ENCODE measurements around the gene PLA2G4D.

Gene PLA2G4D

GRCh38 chr15:42078903-42079302, 15.5 kb downstream of the PLA2G4D start:
- Histone ChIP-seq H3K9me3 (ENCODE audit: control insufficient read depth in 5 of 5, low read length in 5 of 5) (no peaks in the 10 kb centered on the region), H3K27ac (ENCODE audit: low read depth, low read length) (no peak overlapping the region), H3K36me3 (ENCODE audit: control insufficient read depth in 5 of 5, insufficient read depth in 5 of 5, low read length in 5 of 5) (no peaks in the 10 kb centered on the region), H3K4me3 (ENCODE audit: low read depth in 1 of 5, low read length in 5 of 5) (no peak overlapping the region), H3K4me1 (ENCODE audit: control insufficient read depth in 5 of 5, insufficient read depth in 5 of 5, low read length in 5 of 5) (peaks cover 0 to 6% (median 0%) of the 10 kb centered on the region in 5 donors), H3K27me3 (ENCODE audit: control insufficient read depth in 5 of 5, insufficient read depth in 4 of 5, low read length in 5 of 5) (peaks cover 0 to 17% (median 8%) of the 10 kb centered on the region in 5 donors), H3K9ac (ENCODE audit: low read length in 5 of 5) (no peak overlapping the region)

DNA sequence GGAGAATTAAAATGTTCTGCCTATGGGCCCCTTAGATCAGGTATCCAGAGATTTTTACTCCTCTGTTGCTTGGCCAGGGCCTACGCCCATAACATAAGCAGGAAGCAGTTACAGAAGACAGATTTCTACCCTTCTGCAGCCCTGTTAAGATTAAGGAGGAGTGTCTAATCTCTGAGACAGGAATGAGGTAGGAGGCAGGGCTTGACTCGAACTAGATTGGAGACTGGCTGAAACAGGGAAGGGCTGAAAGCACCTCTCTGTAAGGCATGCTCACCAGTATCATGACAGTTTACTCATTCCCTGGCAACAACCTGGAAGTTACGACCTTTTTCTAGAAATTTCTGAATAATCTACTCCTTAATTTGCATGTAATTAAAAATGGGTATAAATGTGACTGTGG, 16.7 kb downstream of the PLA2G4D start:
- Histone ChIP-seq H3K4me3 (ENCODE audit: low read depth in 1 of 5, low read length in 5 of 5) (no peak overlapping the region), H3K9ac (ENCODE audit: low read length in 5 of 5) (no peak overlapping the region), H3K27me3 (ENCODE audit: control insufficient read depth in 5 of 5, insufficient read depth in 4 of 5, low read length in 5 of 5) (peaks cover 0 to 15% (median 8%) of the 10 kb centered on the region in 5 donors), H3K36me3 (ENCODE audit: control insufficient read depth in 5 of 5, insufficient read depth in 5 of 5, low read length in 5 of 5) (no peaks in the 10 kb centered on the region), H3K4me1 (ENCODE audit: control insufficient read depth in 5 of 5, insufficient read depth in 5 of 5, low read length in 5 of 5) (peaks cover 0 to 9% (median 0%) of the 10 kb centered on the region in 5 donors), H3K27ac (ENCODE audit: low read depth, low read length) (no peak overlapping the region), H3K9me3 (ENCODE audit: control insufficient read depth in 5 of 5, low read length in 5 of 5) (no peaks in the 10 kb centered on the region)

DNA sequence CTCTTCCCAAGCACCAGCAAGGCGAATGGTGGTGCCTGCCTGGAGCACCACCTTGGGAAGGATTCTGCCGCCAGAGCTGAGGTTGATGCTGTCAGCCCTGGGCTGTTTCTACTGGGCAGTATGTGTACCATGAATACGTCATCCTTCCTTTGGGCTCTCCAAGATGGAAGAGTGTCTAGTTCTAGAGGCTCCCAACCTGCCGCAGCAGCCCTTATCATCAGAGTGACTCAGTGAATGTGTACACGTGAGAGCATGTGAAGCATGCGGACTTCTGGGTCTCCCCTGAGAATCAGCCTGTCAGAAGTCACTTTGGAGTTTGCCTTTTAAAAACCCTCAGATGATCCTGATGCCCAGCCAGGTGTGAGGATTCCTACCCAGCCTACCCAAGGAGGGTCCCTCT, 20.9 kb downstream of the PLA2G4D start:
- Histone ChIP-seq H3K9ac (ENCODE audit: low read length in 5 of 5) (no peak overlapping the region), H3K9me3 (ENCODE audit: control insufficient read depth in 5 of 5, low read length in 5 of 5) (no peaks in the 10 kb centered on the region), H3K4me3 (ENCODE audit: low read depth in 1 of 5, low read length in 5 of 5) (no peak overlapping the region), H3K4me1 (ENCODE audit: control insufficient read depth in 5 of 5, insufficient read depth in 5 of 5, low read length in 5 of 5) (peaks cover 0 to 6% (median 0%) of the 10 kb centered on the region in 5 donors), H3K27me3 (ENCODE audit: control insufficient read depth in 5 of 5, insufficient read depth in 4 of 5, low read length in 5 of 5) (peaks cover 0 to 8% (median 3%) of the 10 kb centered on the region in 5 donors), H3K27ac (ENCODE audit: low read depth, low read length) (no peak overlapping the region), H3K36me3 (ENCODE audit: control insufficient read depth in 5 of 5, insufficient read depth in 5 of 5, low read length in 5 of 5) (no peaks in the 10 kb centered on the region)

DNA sequence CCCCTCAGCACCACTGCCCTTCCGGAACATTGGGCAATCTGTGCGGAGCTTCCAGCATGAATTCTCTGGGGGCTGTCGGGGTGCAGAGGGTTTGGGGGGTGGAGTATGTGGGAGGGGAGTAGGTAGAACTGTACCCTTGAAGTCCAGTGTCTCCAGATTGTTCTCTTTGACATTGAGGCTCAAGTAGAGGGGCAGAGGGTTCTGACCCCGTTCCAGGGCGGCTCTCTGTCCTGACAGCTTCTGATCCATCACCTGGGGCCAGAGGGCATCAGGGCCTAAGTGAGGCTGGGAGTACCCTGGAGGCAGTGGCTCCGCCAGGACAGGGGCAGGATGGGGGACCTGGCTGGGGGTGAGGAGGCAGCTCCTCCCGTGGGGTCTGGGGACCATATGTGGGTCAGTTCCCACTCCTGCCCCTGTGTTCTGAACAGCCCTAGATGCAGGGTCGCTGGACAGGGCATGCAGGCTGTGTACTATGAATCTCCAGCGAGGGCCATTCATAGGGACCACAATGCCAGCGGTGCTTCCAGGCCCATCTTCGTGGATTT, 22.1 kb downstream of the PLA2G4D start:
- no peak overlapping the region for H3K4me3 ChIP-seq (ENCODE audit: low read depth in 1 of 5, low read length in 5 of 5)
- no peaks in the 10 kb centered on the region for H3K9me3 ChIP-seq (ENCODE audit: control insufficient read depth in 5 of 5, low read length in 5 of 5)
- H3K27ac ChIP-seq (ENCODE audit: low read depth, low read length), result no peak overlapping the region
- H3K4me1 ChIP-seq (ENCODE audit: control insufficient read depth in 5 of 5, insufficient read depth in 5 of 5, low read length in 5 of 5), result peaks cover 0 to 6% (median 0%) of the 10 kb centered on the region in 5 donors
- no peak overlapping the region for H3K9ac ChIP-seq (ENCODE audit: low read length in 5 of 5)
- no peaks in the 10 kb centered on the region for H3K36me3 ChIP-seq (ENCODE audit: control insufficient read depth in 5 of 5, insufficient read depth in 5 of 5, low read length in 5 of 5)
- peaks cover 0 to 8% (median 3%) of the 10 kb centered on the region in 5 donors for H3K27me3 ChIP-seq (ENCODE audit: control insufficient read depth in 5 of 5, insufficient read depth in 4 of 5, low read length in 5 of 5)

GRCh38 chr15:42071717-42072116, 22.6 kb downstream of the PLA2G4D start:
- no peaks in the 10 kb centered on the region for H3K9me3 ChIP-seq (ENCODE audit: control insufficient read depth in 5 of 5, low read length in 5 of 5)
- H3K36me3 ChIP-seq (ENCODE audit: control insufficient read depth in 5 of 5, insufficient read depth in 5 of 5, low read length in 5 of 5), result no peaks in the 10 kb centered on the region
- H3K9ac ChIP-seq (ENCODE audit: low read length in 5 of 5), result no peak overlapping the region
- no peak overlapping the region for H3K4me3 ChIP-seq (ENCODE audit: low read depth in 1 of 5, low read length in 5 of 5)
- H3K27ac ChIP-seq (ENCODE audit: low read depth, low read length), result no peak overlapping the region
- H3K27me3 ChIP-seq (ENCODE audit: control insufficient read depth in 5 of 5, insufficient read depth in 4 of 5, low read length in 5 of 5), result peaks cover 0 to 8% (median 3%) of the 10 kb centered on the region in 5 donors
- H3K4me1 ChIP-seq (ENCODE audit: control insufficient read depth in 5 of 5, insufficient read depth in 5 of 5, low read length in 5 of 5), result peaks cover 0 to 6% (median 0%) of the 10 kb centered on the region in 5 donors

- Histone ChIP-seq H3K4me3 (ENCODE audit: low read depth in 1 of 5, low read length in 5 of 5) (no peak overlapping the region), H3K4me1 (ENCODE audit: control insufficient read depth in 5 of 5, insufficient read depth in 5 of 5, low read length in 5 of 5) (peaks cover 0 to 6% (median 0%) of the 10 kb centered on the region in 5 donors)
Observed at GRCh38 chr15:42070976-42071350, 23.4 kb downstream of the PLA2G4D start.

GRCh38 chr15:42070279-42070975, 23.9 kb downstream of the PLA2G4D start:
- peaks cover 0 to 6% (median 0%) of the 10 kb centered on the region in 5 donors for H3K4me1 ChIP-seq (ENCODE audit: control insufficient read depth in 5 of 5, insufficient read depth in 5 of 5, low read length in 5 of 5)
- H3K9me3 ChIP-seq (ENCODE audit: control insufficient read depth in 5 of 5, low read length in 5 of 5), result no peaks in the 10 kb centered on the region
- peaks cover 3 to 12% (median 5%) of the 10 kb centered on the region in 5 donors for H3K27me3 ChIP-seq (ENCODE audit: control insufficient read depth in 5 of 5, insufficient read depth in 4 of 5, low read length in 5 of 5)
- H3K36me3 ChIP-seq (ENCODE audit: control insufficient read depth in 5 of 5, insufficient read depth in 5 of 5, low read length in 5 of 5), result no peaks in the 10 kb centered on the region
- no peak overlapping the region for H3K9ac ChIP-seq (ENCODE audit: low read length in 5 of 5)
- H3K4me3 ChIP-seq (ENCODE audit: low read depth in 1 of 5, low read length in 5 of 5), result no peak overlapping the region
- H3K27ac ChIP-seq (ENCODE audit: low read depth, low read length), result no peak overlapping the region

More at GRCh38 chr15:42070976-42071350, 23.4 kb downstream of the PLA2G4D start:
- H3K36me3 ChIP-seq (ENCODE audit: control insufficient read depth in 5 of 5, insufficient read depth in 5 of 5, low read length in 5 of 5), result no peaks in the 10 kb centered on the region
- H3K27me3 ChIP-seq (ENCODE audit: control insufficient read depth in 5 of 5, insufficient read depth in 4 of 5, low read length in 5 of 5), result peaks cover 0 to 8% (median 3%) of the 10 kb centered on the region in 5 donors
- no peaks in the 10 kb centered on the region for H3K9me3 ChIP-seq (ENCODE audit: control insufficient read depth in 5 of 5, low read length in 5 of 5)
- H3K9ac ChIP-seq (ENCODE audit: low read length in 5 of 5), result no peak overlapping the region
- no peak overlapping the region for H3K27ac ChIP-seq (ENCODE audit: low read depth, low read length)

DNA sequence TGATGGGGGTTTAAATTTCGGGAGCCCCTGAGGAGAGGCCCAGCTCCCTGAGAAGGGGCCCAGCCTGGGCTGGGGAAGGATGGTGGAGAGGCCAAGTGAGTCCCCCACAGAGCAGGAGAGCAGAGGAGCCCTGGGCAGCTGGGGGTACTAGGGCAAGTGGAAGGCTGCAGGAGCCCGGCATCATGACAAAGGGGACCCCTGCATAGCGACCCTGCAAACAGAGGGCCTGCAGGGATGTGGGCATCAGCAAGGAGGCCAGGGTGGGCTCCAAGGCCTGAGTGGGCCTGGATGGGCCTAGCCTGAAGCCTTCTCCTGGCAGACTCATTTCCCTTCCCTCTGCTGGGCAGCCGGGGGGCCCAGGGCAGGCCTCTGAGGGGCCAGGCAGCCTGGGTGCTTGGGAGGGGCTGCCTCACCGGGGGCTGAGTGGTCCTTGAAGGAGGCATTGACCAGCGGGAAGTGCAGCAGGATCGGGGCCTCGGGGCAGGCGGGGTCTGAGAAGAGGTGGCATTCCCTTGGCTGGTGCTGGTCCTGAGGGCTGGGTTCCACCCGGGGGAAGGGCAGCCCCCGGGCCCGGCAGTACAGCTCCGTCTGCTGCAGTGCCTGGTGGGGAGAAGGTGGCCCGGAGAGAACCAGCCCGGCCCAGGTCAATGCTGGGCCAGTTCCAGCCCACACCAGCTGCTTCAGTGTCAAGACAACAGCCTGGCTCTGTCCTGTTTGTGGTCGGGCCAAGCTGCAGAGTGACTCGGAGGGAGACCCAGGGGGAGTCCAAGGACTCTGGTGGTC, 24.7 kb downstream of the PLA2G4D start:
- Histone ChIP-seq H3K4me1 (ENCODE audit: control insufficient read depth in 5 of 5, insufficient read depth in 5 of 5, low read length in 5 of 5) (peaks cover 0 to 10% (median 0%) of the 10 kb centered on the region in 5 donors), H3K27ac (ENCODE audit: low read depth, low read length) (no peak overlapping the region), H3K36me3 (ENCODE audit: control insufficient read depth in 5 of 5, insufficient read depth in 5 of 5, low read length in 5 of 5) (no peaks in the 10 kb centered on the region), H3K27me3 (ENCODE audit: control insufficient read depth in 5 of 5, insufficient read depth in 4 of 5, low read length in 5 of 5) (peaks cover 5 to 13% (median 8%) of the 10 kb centered on the region in 5 donors), H3K4me3 (ENCODE audit: low read depth in 1 of 5, low read length in 5 of 5) (no peak overlapping the region), H3K9ac (ENCODE audit: low read length in 5 of 5) (no peak overlapping the region), H3K9me3 (ENCODE audit: control insufficient read depth in 5 of 5, low read length in 5 of 5) (no peaks in the 10 kb centered on the region)

DNA sequence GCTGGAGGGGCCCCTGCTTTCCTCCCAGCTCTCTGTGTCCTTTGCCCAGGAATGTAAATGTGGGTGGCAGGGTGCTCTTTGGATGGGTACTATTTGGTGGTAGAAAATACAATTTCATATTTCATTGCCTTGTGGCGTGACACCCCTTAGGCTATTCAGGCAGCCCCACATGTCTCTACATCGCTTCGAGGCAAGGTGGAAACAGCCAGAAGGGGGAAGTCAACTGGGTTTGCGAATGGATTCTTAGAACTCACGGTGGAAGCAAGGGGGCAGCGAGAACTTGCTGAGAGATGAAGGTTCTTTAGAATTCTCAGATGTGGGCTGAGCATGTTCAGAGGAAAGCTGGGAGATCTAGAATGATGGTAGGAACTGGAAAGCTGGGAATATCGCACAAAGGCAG, 25.3 kb downstream of the PLA2G4D start:
- no peaks in the 10 kb centered on the region for H3K9me3 ChIP-seq (ENCODE audit: control insufficient read depth in 5 of 5, low read length in 5 of 5)
- H3K27ac ChIP-seq (ENCODE audit: low read depth, low read length), result no peak overlapping the region
- no peak overlapping the region for H3K9ac ChIP-seq (ENCODE audit: low read length in 5 of 5)
- H3K4me3 ChIP-seq (ENCODE audit: low read depth in 1 of 5, low read length in 5 of 5), result no peak overlapping the region
- H3K36me3 ChIP-seq (ENCODE audit: control insufficient read depth in 5 of 5, insufficient read depth in 5 of 5, low read length in 5 of 5), result no peaks in the 10 kb centered on the region
- H3K4me1 ChIP-seq (ENCODE audit: control insufficient read depth in 5 of 5, insufficient read depth in 5 of 5, low read length in 5 of 5), result peaks cover 0 to 10% (median 0%) of the 10 kb centered on the region in 5 donors
- peaks cover 5 to 13% (median 8%) of the 10 kb centered on the region in 5 donors for H3K27me3 ChIP-seq (ENCODE audit: control insufficient read depth in 5 of 5, insufficient read depth in 4 of 5, low read length in 5 of 5)

DNA sequence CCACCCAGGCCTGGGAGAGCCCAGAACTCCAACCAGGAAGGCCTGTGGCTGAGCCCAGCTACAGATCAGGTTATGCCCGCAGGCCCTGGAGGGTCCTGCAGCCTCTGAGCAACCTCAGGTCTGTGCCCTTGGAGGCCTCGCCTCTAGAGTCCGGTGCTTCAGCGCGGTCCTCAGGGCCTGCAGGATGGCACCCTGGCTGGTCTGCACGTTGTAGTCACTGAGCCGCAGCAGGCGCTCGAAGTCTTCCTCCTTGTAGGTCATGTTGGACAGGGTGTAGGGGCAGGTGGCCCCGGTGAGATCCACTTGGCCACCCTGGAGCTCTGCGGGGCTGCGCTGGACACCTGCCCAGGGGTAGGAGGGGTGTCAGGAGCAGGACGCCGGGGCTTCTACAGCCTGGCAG, 25.8 kb downstream of the PLA2G4D start:
- Histone ChIP-seq H3K27me3 (ENCODE audit: control insufficient read depth in 5 of 5, insufficient read depth in 4 of 5, low read length in 5 of 5) (peaks cover 5 to 13% (median 8%) of the 10 kb centered on the region in 5 donors), H3K36me3 (ENCODE audit: control insufficient read depth in 5 of 5, insufficient read depth in 5 of 5, low read length in 5 of 5) (no peaks in the 10 kb centered on the region), H3K4me3 (ENCODE audit: low read depth in 1 of 5, low read length in 5 of 5) (no peak overlapping the region), H3K27ac (ENCODE audit: low read depth, low read length) (no peak overlapping the region), H3K9me3 (ENCODE audit: control insufficient read depth in 5 of 5, low read length in 5 of 5) (no peaks in the 10 kb centered on the region), H3K4me1 (ENCODE audit: control insufficient read depth in 5 of 5, insufficient read depth in 5 of 5, low read length in 5 of 5) (peaks cover 0 to 10% (median 0%) of the 10 kb centered on the region in 5 donors), H3K9ac (ENCODE audit: low read length in 5 of 5) (no peak overlapping the region)
